Activated CD4-positive, alpha-beta T cell treated with anti-CD3 and anti-CD28 coated beads for 48 hours (primary cell): Measurements from ENCODE around the gene CAPN12.

Experiments
- DNase-seq: peaks from one replicate; pipeline ENCODE4 v3.0.0-alpha.2; 2020

Gene CAPN12

GRCh38 chr19:38695317-38695683 lies 49.0 kb downstream of the CAPN12 start:
- DNase-seq, result no peak

GRCh38 chr19:38693380-38694223 lies 50.7 kb downstream of the CAPN12 start:
- DNase-seq, result no peak

- no peak for DNase-seq
Observed at GRCh38 chr19:38692458-38693379, 51.6 kb downstream of the CAPN12 start.

- DNase-seq, result no peak
Observed at GRCh38 chr19:38691938-38692457, 52.3 kb downstream of the CAPN12 start.

- no peak for DNase-seq
Observed at GRCh38 chr19:38690832-38691231, 53.4 kb downstream of the CAPN12 start.

- no peak for DNase-seq
Observed at GRCh38 chr19:38690146-38690545, 54.1 kb downstream of the CAPN12 start.

GRCh38 chr19:38687837-38688378 lies 56.4 kb downstream of the CAPN12 start:
- no peak for DNase-seq

- peak; percentile 30 for DNase-seq
Observed at GRCh38 chr19:38686530-38686888, 57.8 kb downstream of the CAPN12 start.

GRCh38 chr19:38685666-38686529 lies 58.4 kb downstream of the CAPN12 start:
- DNase-seq, result no peak

- no peak for DNase-seq
Observed at GRCh38 chr19:38684862-38685665, 59.2 kb downstream of the CAPN12 start.

GRCh38 chr19:38684078-38684861 lies 60.0 kb downstream of the CAPN12 start:
- peak; percentile 40 for DNase-seq

- DNase-seq, result peak; percentile 66
Observed at GRCh38 chr19:38683393-38684077, 60.7 kb downstream of the CAPN12 start.

- DNase-seq, result no peak
Observed at GRCh38 chr19:38682872-38683392, 61.3 kb downstream of the CAPN12 start.

- no peak for DNase-seq
Observed at GRCh38 chr19:38682195-38682867, 61.9 kb downstream of the CAPN12 start.
